OCI-LY1 (cell line): Measurements from ENCODE around the gene WWOX.

ENCODE experiments used
- H2AFZ ChIP-seq: fragments of 200-600 bp; sonication (generic), shearing (Covaris generic); 2 replicates; pipeline ENCODE4 v1.6.0; 2014; ENCODE audit warnings: antibody characterized with exemption, mild to moderate bottlenecking, low read length
- H3F3A ChIP-seq: fragments of 200-600 bp; sonication (generic), shearing (Covaris generic); 2 replicates; pipeline ENCODE4 v1.6.0; 2014; ENCODE audit warnings: mild to moderate bottlenecking, antibody characterized with exemption, low read length, moderate library complexity; ENCODE audit not compliant: insufficient read depth
- H3K27ac ChIP-seq: fragments of 200-600 bp; sonication (generic); 2 replicates; pipeline ENCODE4 v1.5.1; 2014; ENCODE audit warnings: low read length, mixed run types, mild to moderate bottlenecking, low read depth; ENCODE audit not compliant: poor library complexity, severe bottlenecking
- H3K27me3 ChIP-seq: fragments of 200-600 bp; sonication (generic); 2 replicates; pipeline ENCODE4 v1.6.0; 2014; ENCODE audit warnings: antibody characterized with exemption, mild to moderate bottlenecking, low read length, moderate library complexity; ENCODE audit not compliant: insufficient read depth
- H3K36me3 ChIP-seq: fragments of 200-600 bp; sonication (generic); 2 replicates; pipeline ENCODE4 v1.6.1; 2014; ENCODE audit warnings: mild to moderate bottlenecking, antibody characterized with exemption, low read length, moderate library complexity, mixed read lengths; ENCODE audit not compliant: insufficient read depth
- H3K4me1 ChIP-seq: fragments of 200-600 bp; sonication (generic); 2 replicates; pipeline ENCODE4 v1.5.1; 2014; ENCODE audit warnings: mild to moderate bottlenecking, low read length, moderate library complexity; ENCODE audit not compliant: insufficient read depth, severe bottlenecking
- H3K4me2 ChIP-seq: fragments of 200-600 bp; sonication (generic), shearing (Covaris generic); 2 replicates; pipeline ENCODE4 v1.6.1; 2014; ENCODE audit warnings: low read length
- H3K4me3 ChIP-seq: fragments of 200-600 bp; sonication (generic); 2 replicates; pipeline ENCODE4 v1.5.1; 2014; ENCODE audit warnings: low read length, low read depth, mild to moderate bottlenecking, mixed read lengths; ENCODE audit not compliant: poor library complexity, severe bottlenecking
- H3K79me2 ChIP-seq: fragments of 200-600 bp; shearing (Covaris generic); 2 replicates; pipeline ENCODE4 v1.6.1; 2016; ENCODE audit warnings: mixed run types, low read length, mixed read lengths; ENCODE audit not compliant: insufficient read depth
- H3K9ac ChIP-seq: fragments of 200-600 bp; sonication (generic), shearing (Covaris generic); 2 replicates; pipeline ENCODE4 v1.6.1; 2014; ENCODE audit warnings: mild to moderate bottlenecking, low read length, mixed read lengths
- H3K9me2 ChIP-seq: fragments of 200-600 bp; sonication (generic), shearing (Covaris generic); 2 replicates; pipeline ENCODE4 v1.6.1; 2014; ENCODE audit warnings: low read depth, mild to moderate bottlenecking, low read length, mixed read lengths
- H3K9me3 ChIP-seq: fragments of 200-600 bp; shearing (Covaris generic); 2 replicates; pipeline ENCODE4 v1.6.1; 2014; ENCODE audit warnings: low read length, mixed read lengths
- H4K20me1 ChIP-seq: fragments of 200-600 bp; sonication (generic), shearing (Covaris generic); 2 replicates; pipeline ENCODE4 v1.6.0; 2016; ENCODE audit warnings: mild to moderate bottlenecking, low read length; ENCODE audit not compliant: insufficient read depth
- CTCF ChIP-seq: fragments of 200-600 bp; sonication (generic), shearing (Covaris generic); IDR thresholded peaks from 2 replicates; pipeline ENCODE4 v1.5.1; 2017; ENCODE audit warnings: mild to moderate bottlenecking, antibody characterized with exemption, low read length, moderate library complexity, mixed read lengths
- EZH2 ChIP-seq: fragments of 200-600 bp; sonication (generic), shearing (Covaris generic); IDR thresholded peaks from 2 replicates; pipeline ENCODE4 v1.8.0; 2017; ENCODE audit warnings: borderline replicate concordance, mixed run types, mild to moderate bottlenecking, antibody characterized with exemption, low read length, moderate library complexity, mixed read lengths

Gene WWOX

GRCh38 chr16:78434401-78434800 is 334.9 kb downstream of the WWOX start:
- no peaks in the 10 kb centered on the region for H3K9me3 ChIP-seq
- no peak overlapping the region for H3K27ac ChIP-seq

GRCh38 chr16:78435260-78435659 is 335.8 kb downstream of the WWOX start:
- no peak overlapping the region for H3K9ac ChIP-seq
- TF ChIP-seq CTCF, result no peak
- TF ChIP-seq EZH2, result no peak
- H3K27ac ChIP-seq, result no peak overlapping the region
- no peaks in the 10 kb centered on the region for H3K36me3 ChIP-seq
- no peaks in the 10 kb centered on the region for H3K9me2 ChIP-seq
- no peaks in the 10 kb centered on the region for H3K27me3 ChIP-seq
- H4K20me1 ChIP-seq, result no peaks in the 10 kb centered on the region
- H3K79me2 ChIP-seq, result no peaks in the 10 kb centered on the region
- H3K4me3 ChIP-seq, result no peak overlapping the region
- H3K9me3 ChIP-seq, result no peaks in the 10 kb centered on the region
- no peak overlapping the region for H3K4me2 ChIP-seq
- H3F3A ChIP-seq, result no peaks in the 10 kb centered on the region
- H3K4me1 ChIP-seq, result no peaks in the 10 kb centered on the region
- no peak overlapping the region for H2AFZ ChIP-seq

More at GRCh38 chr16:78434401-78434800, 334.9 kb downstream of the WWOX start:
- H3F3A ChIP-seq, result no peaks in the 10 kb centered on the region
- TF ChIP-seq EZH2 (no peak), CTCF (no peak)
- no peaks in the 10 kb centered on the region for H3K4me1 ChIP-seq
- H3K4me3 ChIP-seq, result no peak overlapping the region
- H3K79me2 ChIP-seq, result no peaks in the 10 kb centered on the region
- H3K9me2 ChIP-seq, result no peaks in the 10 kb centered on the region
- H3K4me2 ChIP-seq, result no peak overlapping the region
- H3K9ac ChIP-seq, result no peak overlapping the region
- no peaks in the 10 kb centered on the region for H3K36me3 ChIP-seq
- no peaks in the 10 kb centered on the region for H3K27me3 ChIP-seq
- no peak overlapping the region for H2AFZ ChIP-seq
- H4K20me1 ChIP-seq, result no peaks in the 10 kb centered on the region

GRCh38 chr16:78436023-78436422 is 336.6 kb downstream of the WWOX start:
- no peak overlapping the region for H3K27ac ChIP-seq
- no peak overlapping the region for H3K4me2 ChIP-seq
- H3K9me3 ChIP-seq, result no peaks in the 10 kb centered on the region
- no peaks in the 10 kb centered on the region for H3K36me3 ChIP-seq
- no peaks in the 10 kb centered on the region for H3K9me2 ChIP-seq
- no peaks in the 10 kb centered on the region for H3K4me1 ChIP-seq
- H3K27me3 ChIP-seq, result no peaks in the 10 kb centered on the region
- H4K20me1 ChIP-seq, result no peaks in the 10 kb centered on the region
- no peaks in the 10 kb centered on the region for H3K79me2 ChIP-seq
- no peak for TF ChIP-seq EZH2
- H2AFZ ChIP-seq, result no peak overlapping the region
- no peak overlapping the region for H3K4me3 ChIP-seq
- H3F3A ChIP-seq, result no peaks in the 10 kb centered on the region
- H3K9ac ChIP-seq, result no peak overlapping the region

- Histone ChIP-seq H3K36me3 (no peaks in the 10 kb centered on the region), H3K9me2 (no peaks in the 10 kb centered on the region), H3K27me3 (no peaks in the 10 kb centered on the region), H3K4me1 (no peaks in the 10 kb centered on the region), H3K79me2 (no peaks in the 10 kb centered on the region), H3K9me3 (no peaks in the 10 kb centered on the region), H4K20me1 (no peaks in the 10 kb centered on the region), H3K4me3 (no peak overlapping the region), H3K9ac (no peak overlapping the region), H2AFZ (no peak overlapping the region), H3K27ac (no peak overlapping the region), H3F3A (no peaks in the 10 kb centered on the region), H3K4me2 (no peak overlapping the region)
- TF ChIP-seq CTCF, result no peak
- TF ChIP-seq EZH2, result no peak
These were observed 337.4 kb downstream of the WWOX start for GRCh38 chr16:78436846-78437245.
